NCI-H526 treated with DMSO at 0.1 percent for 48 hours (cell line): Measurements from ENCODE around the gene SOD3.

ENCODE experiments used
- DNase-seq: peaks from one replicate; lab custom pipeline; 2025; lab: John Stamatoyannopoulos, UW

Gene SOD3, protein sequence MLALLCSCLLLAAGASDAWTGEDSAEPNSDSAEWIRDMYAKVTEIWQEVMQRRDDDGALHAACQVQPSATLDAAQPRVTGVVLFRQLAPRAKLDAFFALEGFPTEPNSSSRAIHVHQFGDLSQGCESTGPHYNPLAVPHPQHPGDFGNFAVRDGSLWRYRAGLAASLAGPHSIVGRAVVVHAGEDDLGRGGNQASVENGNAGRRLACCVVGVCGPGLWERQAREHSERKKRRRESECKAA

DNA sequence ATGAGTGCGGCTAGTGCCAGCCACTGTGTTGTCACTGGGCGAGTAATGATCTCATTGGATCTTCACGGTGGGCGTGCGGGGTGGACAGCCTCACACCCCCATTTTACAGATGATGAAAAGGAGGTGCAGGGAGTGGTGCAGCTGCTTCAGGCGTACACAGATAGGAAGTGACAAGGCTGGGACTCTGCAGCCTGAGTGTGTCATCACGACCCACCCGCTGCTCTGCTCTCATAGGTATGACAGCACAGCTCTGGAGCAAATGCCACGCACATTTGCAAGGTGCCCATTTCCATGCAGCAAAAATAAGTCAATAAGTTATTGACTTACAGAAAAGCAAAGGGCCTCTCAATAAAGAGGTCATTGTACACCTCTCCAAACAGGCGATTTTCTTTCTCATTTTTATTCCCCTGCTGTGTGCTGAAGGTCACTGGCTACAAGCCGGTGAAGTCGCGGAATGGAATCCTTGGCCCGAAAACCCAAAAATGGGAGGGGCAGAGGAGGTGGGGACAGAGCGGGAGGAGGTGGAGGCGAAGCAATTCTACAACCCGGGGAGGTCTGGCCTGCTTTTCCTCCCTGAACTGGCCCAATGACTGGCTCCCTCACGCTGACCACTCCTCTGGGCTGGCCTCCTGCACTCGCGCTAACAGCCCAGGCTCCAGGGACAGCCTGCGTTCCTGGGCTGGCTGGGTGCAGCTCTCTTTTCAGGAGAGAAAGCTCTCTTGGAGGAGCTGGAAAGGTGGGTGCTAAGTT lies at the start of gene SOD3:
SOD3 (plus strand) TSS at position 658 of the 750 bp plus-strand sequence. CDS start 3,949 bp downstream, outside the sequence.
- DNase-seq = no peak

DNA sequence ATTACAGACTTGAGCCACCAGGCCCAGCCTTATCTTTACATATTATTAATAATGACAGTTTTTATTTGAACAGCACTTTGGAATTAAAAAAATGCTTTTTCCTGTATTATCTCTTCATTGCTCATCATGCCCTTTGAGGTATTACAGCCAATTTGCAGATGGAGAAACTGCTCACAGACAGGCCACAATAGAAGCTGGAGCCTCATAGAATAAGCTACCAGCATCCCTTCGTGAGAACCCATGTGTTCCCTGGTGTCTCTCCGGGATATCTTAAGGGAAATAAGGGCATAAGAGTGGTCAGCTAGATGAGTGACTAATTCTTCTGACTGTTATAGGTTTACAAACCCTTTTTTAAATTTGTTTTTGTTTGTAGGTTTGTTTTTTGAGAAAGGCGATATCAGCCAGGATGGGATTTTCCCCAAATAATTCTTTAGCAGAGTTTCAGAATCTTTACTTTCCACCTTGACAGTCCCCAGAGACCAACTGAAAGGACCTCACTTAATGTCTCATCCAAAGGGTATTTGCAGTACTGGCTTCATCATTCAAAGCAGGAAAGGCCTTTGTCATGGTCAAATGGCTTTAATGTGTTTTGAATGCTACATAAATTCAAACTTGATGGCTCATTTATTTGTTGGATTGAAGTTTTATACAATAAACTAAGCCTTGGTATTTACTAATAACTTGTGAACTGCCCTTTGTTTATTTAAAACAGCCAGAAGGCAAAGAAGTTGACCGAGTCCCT lies 48.0 kb upstream of the SOD3 start:
- DNase-seq = no peak

DNA sequence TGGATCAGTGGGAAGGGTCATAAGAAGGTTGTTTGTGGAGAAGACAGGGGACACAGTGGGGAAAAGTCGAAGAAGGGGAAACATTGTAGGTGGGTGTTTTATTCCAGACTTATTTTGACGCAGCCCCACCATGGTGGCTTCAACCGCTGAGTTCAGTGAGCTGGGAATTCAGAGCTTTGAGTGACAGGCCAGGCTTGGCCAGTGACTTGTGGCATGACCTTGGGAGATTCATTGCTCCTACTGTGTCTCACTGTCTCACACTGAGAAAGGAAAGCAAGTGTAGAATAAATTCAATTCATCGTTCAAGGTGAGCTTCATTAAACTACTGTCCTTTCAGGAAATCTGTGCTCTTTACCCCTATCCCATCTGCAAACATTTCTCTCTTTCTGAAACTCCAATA lies 47.4 kb upstream of the SOD3 start:
- DNase-seq = no peak

DNA sequence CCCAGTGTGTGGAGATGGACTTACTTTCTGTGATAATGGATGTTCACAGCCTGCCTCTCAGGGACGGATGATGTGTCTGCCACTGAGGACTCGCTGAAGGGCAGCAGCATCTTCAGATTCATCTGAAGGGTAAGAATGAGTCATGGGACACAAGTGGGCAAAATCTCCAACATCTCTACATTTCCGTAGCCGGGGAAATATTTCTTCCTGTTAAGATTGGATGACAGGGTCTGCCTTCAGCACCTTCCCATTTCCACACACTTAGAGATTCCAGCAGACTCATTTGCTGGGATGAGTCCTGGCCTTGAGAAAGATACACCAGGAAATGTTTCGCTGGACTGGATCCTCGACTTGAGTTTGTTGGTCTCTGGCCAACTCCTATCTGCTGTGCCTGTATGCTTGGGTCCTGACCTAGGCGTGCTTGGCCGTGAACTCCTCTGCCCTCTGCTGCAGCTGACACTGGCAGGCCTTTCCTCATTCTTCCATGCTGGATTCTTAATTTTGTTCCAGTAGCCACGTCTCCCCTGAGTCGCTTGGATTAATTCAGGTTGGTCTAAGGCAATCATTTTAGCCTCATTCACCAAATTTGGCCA lies 46.5 kb upstream of the SOD3 start:
- no peak for DNase-seq

DNA sequence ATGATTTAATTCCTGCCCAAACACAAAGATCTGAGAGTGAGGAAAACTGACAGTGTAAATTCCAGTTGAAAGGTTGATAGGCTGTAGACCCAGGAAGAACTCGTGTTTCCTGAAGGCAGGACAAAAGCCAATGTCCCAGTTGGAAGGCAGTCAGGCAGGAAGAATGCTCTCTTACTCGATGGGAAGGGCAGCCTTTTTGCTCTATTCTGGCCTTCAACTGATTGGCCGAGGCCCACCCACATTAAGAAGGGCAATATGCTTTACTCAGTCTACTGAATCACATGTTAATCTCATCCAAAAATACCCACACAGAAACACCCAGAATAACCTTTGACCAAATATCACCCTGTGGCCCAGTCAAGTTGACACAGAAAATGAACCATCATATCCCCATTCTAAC lies 45.3 kb upstream of the SOD3 start:
- no peak for DNase-seq

DNA sequence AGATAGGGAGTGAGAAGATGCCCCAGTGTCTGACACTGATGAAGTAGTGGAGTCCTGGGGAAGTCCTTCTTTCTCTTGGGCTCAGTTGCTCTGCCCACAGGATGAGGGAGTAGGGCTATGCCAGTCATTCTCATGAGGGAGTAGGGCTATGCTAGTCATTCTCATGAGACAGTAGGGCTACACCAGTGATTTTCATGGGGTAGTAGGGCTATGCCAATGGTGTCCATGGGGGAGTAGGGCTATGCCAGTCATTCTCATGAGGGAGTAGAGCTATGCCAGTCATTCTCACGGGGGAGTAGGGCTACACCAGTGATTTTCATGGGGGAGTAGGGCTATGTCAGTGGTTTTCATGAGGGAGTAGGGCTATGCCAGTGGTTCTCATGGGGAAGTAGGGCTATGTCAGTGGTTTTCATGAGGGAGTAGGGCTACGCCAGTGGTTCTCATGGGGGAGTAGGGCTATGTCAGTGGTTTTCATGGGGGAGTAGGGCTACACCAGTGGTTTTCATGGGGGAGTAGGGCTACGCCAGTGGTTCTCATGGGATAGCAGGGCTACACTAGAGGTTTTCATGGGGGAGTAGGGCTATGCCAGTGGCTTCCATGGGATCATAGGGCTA lies 43.3 kb upstream of the SOD3 start:
- no peak for DNase-seq

DNA sequence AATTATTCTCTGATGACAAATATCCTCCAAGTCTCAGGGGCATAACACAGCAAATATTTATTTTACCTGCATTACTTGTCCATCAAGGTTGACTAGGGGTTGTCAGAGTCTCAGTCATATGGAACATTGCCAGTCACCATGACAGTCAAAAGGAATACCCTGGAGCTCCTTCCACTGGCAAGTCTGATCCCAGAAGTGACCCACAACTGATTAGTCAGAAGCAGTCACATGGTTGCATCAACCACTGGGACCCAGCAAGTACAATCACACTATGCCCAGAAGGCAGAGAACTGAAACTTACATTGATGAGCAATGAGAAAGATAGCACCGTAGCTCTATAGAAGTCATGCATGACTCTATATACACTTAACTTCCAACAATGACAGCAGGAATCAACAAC lies 41.9 kb upstream of the SOD3 start:
- no peak for DNase-seq

DNA sequence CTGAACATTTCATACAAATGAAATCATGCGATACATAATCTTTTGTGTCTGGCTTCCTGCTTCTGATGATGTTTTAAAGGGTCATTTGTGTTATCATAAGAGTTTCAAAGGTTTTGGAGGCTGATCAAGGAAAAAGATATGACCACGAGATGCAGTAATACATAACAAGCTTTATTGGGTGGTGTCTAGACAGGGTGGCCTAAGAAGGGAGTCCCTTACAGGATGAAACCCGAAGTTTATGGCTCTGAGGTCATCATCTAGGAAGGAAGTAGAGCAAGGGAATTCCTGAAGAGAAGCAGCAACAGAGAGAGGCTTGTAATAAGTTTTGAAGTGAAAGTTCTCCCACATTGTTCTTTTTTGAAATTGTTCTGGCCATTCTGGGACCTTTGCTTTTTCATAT lies 40.8 kb upstream of the SOD3 start:
- no peak for DNase-seq

DNA sequence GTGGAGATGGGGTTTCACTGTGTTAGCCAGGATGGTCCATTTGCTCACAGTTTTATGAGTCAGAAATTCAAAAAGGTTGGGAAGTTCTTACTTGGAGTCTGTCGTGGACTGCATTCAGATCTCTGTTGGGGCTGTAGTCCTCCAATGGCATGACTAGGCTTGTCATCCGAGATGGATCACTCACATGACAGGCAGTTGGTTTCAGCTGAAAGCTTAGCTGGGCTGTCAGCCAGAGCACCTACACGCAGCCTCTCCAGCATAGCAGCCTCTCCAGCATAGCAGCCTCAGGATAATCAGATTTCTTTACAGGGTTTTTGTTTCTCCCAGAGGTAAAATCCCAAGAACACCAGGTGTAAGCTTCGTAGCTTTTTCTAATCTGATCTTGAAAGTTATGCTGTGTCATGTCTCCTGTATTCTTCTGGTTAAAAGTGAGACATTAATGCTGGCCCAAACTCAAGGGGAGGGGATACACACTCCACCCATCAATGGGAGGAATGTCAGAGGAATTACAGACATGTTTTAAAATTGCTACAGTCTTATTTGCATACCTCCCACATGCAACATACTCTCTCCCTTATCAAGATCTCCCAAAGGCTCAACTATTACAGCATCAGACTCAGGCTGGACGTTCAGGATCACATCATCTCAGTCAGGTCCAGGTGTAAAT lies 31.6 kb upstream of the SOD3 start:
- DNase-seq = peak; percentile 15

DNA sequence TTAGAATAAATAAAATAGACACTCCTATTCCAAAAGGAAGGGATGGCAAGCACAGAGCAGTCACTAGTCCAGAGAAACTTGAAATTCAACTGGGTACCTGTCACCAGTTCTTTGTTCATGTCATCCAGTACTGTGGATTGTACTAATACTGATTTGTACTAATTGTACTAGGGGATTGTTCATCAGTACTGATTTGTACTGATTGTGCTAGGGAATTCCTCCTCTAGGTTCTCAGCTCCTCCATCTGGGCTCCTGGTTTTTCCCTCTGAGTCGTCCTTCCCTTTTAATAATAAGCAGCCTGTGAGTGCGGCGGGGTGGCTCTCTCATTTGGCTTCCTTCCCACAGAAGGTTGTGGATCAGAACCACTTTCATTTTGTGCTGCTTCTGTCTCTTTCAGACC lies 31.0 kb upstream of the SOD3 start:
- DNase-seq = no peak

DNA sequence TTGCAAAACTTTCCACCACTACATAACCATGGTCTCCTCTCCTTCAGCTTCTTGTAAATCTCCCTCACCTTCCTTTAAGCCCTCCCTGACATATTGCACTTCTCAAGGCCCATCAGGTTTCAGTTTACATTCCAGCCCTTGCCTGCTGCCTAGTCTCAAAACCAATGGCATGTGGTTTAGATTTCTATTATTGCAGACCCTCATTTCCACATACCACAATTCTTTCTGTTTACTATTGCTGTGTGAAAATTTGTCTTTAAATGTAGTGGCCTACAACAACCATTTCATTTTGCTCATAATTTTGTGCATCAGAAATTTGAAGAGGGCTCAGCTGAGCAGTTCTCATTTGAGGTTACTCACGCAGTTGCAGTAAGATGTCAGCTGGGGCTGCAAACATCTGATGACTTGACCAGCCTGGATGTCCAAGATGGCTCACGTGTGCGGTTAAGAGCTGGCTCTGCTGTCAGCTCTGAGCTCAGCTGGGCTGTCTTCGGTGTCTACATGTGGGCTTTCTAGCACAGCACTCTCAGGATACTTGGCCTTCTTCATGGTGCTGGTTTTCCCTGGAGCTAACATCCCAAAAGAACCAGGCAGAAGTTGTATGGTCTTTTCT lies 29.9 kb upstream of the SOD3 start:
- DNase-seq = no peak

DNA sequence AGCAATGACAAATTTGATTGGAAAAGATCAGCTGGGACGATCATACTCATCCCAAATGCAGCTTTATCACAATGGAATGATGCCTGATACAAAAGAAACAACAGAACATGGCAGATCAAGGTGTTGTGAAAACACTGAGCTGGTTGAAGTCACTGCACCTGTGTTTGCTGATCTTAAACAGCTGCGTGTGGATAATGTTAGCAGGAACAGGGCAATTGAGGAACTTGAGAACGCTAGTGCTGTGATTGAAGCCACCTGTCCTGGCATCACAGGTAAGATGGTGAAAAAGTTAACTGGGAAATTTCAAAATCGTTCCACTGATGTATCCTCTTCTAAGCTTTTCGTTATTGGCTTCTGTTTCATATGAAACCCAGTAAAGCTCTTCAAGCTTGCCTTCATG lies 27.4 kb upstream of the SOD3 start:
- DNase-seq = no peak

DNA sequence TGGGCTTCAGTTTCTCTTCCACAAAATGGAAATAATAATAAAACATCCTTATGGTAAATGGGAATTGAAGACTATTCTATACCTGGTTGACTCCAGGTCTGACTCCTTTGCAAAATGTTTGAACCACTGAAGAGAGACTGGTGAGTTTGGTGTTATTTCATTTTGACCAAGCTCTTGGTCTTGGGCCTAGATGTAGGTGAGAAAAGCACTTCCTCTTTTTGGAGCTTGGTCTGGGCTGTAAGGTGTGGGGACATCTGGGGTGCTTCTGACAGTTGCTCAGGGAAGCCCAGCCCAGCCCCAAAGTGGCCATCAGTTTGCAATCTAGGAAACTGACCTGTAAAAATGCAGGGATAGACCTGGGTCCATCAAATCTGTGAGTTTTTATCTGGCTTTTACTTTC lies 26.8 kb upstream of the SOD3 start:
- DNase-seq = no peak

DNA sequence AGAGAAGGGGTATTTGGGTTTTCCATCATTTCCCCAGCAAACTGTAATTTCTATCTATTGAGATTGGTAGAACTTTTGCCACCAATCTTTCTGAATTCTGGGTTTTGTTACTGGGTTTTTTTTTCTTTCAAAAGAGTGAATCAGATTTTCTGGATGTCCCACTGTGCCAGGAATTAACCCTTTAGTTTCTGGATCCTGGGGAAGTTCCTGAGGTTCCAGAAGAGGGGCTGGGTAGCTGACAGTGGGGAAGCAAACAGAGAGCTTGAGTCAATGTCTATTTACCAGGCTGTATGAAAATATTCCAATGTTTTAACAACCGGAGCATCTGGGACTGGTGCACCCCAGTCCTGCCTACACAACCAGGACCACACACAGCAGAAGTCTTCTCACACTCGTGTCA lies 25.8 kb upstream of the SOD3 start:
- DNase-seq = no peak

DNA sequence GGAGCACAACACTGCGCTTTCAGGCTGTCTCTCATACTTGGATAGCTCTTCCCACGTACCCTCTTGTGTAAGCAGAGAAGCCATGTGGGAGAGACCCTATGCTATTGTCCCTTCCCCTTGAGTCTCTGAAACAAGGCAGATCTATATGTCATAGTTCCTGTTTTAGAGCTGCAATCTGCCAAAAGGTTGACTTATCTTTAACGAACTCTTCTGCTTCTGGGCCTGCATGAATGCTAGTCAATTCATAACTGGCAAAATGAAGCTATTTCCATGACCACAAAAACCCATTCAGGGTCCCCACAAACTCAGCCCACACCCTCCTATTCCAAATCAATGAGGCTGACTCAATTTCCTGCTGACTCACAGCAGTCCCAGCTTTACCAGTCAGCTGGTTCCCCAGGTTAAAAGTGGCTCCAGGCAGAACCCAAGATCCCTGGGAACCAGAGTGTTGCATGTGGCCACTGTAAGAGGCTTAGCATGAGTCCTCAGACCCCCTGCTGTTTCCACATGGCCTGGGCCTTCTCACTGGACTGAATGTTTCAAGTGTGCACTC lies 25.3 kb upstream of the SOD3 start:
- no peak for DNase-seq

DNA sequence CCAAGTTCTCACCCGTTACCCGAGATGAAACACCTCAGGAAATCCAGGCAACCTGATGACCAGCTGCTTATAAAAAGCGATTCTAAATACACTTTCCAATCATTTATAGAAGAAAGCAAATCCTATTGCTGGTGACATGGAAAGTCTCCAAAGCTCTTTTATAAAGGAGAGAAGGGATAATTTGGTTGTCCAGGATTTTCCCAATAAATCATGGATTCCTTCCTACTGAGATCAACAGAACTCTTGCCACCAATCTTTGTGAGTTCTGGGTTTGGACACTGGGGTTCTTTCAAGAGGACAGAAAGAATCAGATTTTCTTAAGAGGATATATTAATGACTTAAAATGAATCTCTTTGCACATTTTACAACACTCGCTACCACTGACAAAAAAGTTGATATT lies 24.7 kb upstream of the SOD3 start:
- DNase-seq = no peak

DNA sequence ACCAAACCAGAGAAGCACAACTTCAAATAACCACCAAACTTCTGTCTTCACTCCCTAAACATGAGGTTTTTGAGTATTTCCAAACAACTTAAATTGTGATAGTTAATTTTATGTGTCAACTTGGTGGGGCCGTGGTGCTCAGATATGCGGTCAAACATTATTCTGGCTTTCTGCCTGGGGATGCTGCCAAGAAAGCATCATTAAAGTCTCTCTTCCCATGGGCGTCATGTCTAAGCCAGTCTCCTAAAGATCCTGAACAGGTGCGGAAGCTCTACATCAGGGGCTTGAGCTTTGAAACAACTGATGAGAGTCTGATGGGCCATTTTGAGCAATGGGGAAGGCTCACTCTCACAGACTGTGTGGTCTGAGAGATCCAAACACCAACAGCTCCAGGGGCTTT lies 24.1 kb upstream of the SOD3 start:
- DNase-seq = no peak

DNA sequence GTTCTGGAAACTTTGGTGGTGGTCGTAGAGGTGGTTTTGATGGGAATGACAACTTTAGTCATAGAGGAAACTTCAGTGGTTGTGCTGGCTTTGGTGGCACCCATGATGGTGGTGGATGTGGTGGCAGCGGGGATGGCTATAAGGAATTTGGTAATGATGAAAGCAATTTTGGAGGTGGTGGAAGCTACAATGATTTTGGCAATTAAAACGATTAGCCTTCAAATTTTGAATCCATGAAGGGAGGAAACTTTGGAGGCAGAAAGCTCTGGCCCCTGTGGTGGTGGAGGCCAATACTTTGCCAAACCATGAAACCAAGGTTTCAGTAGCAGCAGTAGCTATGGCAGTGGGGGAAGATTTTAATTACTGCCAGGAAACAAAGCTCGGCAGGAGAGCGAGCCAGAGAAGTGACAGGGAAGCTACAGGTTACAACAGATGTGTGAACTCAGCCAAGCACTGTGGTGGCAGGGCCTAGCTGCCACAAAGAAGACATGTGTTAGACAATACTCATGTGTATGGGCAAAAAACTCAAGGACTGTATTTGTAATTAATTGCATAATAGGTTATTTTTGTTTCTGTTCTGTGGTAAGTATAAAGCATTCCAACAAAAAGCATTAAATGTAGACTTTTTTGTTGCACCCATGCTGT lies 23.2 kb upstream of the SOD3 start:
- no peak for DNase-seq

DNA sequence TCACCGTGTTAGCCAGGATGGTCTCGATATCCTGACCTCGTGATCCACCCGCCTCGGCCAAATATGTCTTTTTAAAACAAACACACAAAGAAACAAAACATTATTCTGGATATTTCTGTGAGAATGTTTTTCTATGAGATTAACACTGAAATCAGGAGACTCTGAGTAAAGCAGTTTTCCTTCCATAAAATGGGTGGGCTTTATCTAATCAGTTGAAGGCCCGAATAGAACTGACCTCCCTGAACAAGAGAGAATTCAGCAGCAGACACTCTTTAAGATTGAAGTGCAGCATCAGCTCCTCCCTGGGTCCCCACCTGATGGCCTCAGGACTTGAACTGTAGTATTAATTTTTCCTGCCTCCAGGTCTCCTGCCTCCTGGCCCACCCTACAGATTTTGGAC lies 22.4 kb upstream of the SOD3 start:
- no peak for DNase-seq

DNA sequence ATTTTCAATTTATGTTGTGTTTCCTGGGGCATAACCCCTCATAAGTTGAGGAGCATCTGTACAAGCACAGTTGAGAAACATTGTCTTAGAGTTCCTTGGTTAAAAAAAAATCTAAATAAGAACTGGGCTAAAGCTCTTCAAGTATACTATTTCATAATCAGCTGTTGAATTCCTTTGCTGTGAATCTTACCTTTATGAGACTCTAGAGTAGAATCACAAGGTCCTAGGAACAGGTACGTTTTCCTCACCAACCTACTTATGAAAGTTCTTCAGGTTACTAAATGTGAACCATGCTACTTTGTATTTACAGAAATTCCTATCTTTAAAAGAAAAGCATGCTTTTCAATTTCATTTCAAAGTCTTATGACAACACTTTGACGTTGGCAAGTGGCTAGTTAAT lies 20.9 kb upstream of the SOD3 start:
- no peak for DNase-seq
